Natural killer cell (primary cell): ENCODE measurements around the gene NPAS3. TPM values are rescaled to one million over a fixed set of nuclear protein-coding genes. Genes with fewer than 3 reads are reported as not detected.

Experiments used
- ATAC-seq, 3 donors: fragments of 150-1000 bp in 2 of 3; fragments of 200-7000 bp in 1 of 3; cut with Tn5 transposase; 1 replicate in 1 of 3; 2 replicates in 2 of 3; pipeline ENCODE4 v1.10.0; 2021; ENCODE audit warnings: mild to moderate bottlenecking in 2 of 3, moderate library complexity in 2 of 3
- DNase-seq, 2 donors: peaks; one replicate each; pipeline versions ENCODE4 v3.0.0 to v3.0.0-alpha.2; 2013 to 2021; ENCODE audit warnings: mixed read lengths in 1 of 2
- H3K27ac ChIP-seq: one replicate; pipeline ENCODE4 v1.5.1; 2013; ENCODE audit warnings: mild to moderate bottlenecking, low read length
- H3K27me3 ChIP-seq: one replicate; pipeline ENCODE4 v1.6.1; 2013; ENCODE audit warnings: low read length; ENCODE audit not compliant: control insufficient read depth, insufficient read depth
- H3K36me3 ChIP-seq: one replicate; pipeline ENCODE4 v1.6.1; 2013; ENCODE audit warnings: low read length; ENCODE audit not compliant: control insufficient read depth, insufficient read depth
- H3K4me1 ChIP-seq: one replicate; pipeline ENCODE4 v1.6.1; 2013; ENCODE audit warnings: low read length; ENCODE audit not compliant: control insufficient read depth, insufficient read depth
- H3K4me3 ChIP-seq: one replicate; pipeline ENCODE4 v1.5.1; 2013; ENCODE audit warnings: low read length
- H3K9me3 ChIP-seq: one replicate; pipeline ENCODE4 v1.6.1; 2013; ENCODE audit warnings: low read length; ENCODE audit not compliant: control insufficient read depth, insufficient read depth
- H3K27ac Mint-ChIP-seq, 2 donors: one replicate each; pipeline ENCODE4 v1.8.0; 2022; ENCODE audit warnings: mild to moderate bottlenecking in 2 of 2, mixed read lengths in 2 of 2, moderate library complexity in 1 of 2
- H3K27me3 Mint-ChIP-seq, 2 donors: one replicate each; pipeline ENCODE4 v1.8.0; 2022; ENCODE audit warnings: low read depth in 2 of 2, mixed read lengths in 2 of 2
- H3K36me3 Mint-ChIP-seq: one replicate; pipeline ENCODE4 v1.8.0; 2022; ENCODE audit warnings: mixed read lengths
- H3K4me1 Mint-ChIP-seq, 2 donors: one replicate each; pipeline ENCODE4 v1.8.0; 2022; ENCODE audit warnings: mixed read lengths in 2 of 2
- H3K4me3 Mint-ChIP-seq: one replicate; pipeline ENCODE4 v1.8.0; 2022; ENCODE audit warnings: mild to moderate bottlenecking, moderate library complexity, mixed read lengths
- H3K9me3 Mint-ChIP-seq, 2 donors: one replicate each; pipeline ENCODE4 v1.8.0; 2022; ENCODE audit warnings: mixed read lengths in 2 of 2
- CTCF ChIP-seq: fragments of 200-600 bp; IDR thresholded peaks from one replicate; pipeline ENCODE4 v1.8.0; 2022; ENCODE audit warnings: antibody characterized with exemption
- WGBS: methylation state at CpG from one replicate; pipeline ENCODE4 v1.1.7; 2013; ENCODE audit warnings: missing lambda C conversion rate; ENCODE audit not compliant: insufficient coverage; 5-methylcytosine and 5-hydroxymethylcytosine counted together
- intact Hi-C: fragments of 100-400 bp; cut with micrococcal nuclease; formaldehyde crosslinking; loops from one replicate; pipeline ENCODE4 v1.14.2; 2022
- total RNA-seq, 4 donors: library from RNA; stranded (reverse); fragments of 120-200 nt in 1 of 4; gene quantifications; one replicate each; pipeline versions ENCODE4 v1.2.3 to v1.2.4, GENCODE V29; 2013 to 2022

NPAS3 gene
- total RNA-seq, 3 donors from 2014 or later (not counting 1 experiment from before 2014, with no cell fraction given), result not detected

- H3K9me3 Mint-ChIP-seq, result no peaks in the 10 kb centered on the region
- DNase-seq, result no peak
- no peak overlapping the region for H3K4me3 Mint-ChIP-seq
- no peak for TF ChIP-seq CTCF
- no peak overlapping the region for H3K27ac Mint-ChIP-seq
- Histone ChIP-seq H3K4me3 (no peak overlapping the region), H3K36me3 (no peaks in the 10 kb centered on the region), H3K4me1 (no peaks in the 10 kb centered on the region), H3K9me3 (no peaks in the 10 kb centered on the region), H3K27me3 (no peaks in the 10 kb centered on the region), H3K27ac (no peak overlapping the region)
- no peaks in the 10 kb centered on the region for H3K36me3 Mint-ChIP-seq
- H3K27me3 Mint-ChIP-seq, result peaks cover 0 to 2% of the 10 kb centered on the region in 2 donors
- intact Hi-C loops, result no loop called here
- 56% methylated on average over 11 of the region's 11 CpGs for WGBS
- H3K4me1 Mint-ChIP-seq, result no peaks in the 10 kb centered on the region
- no peak for ATAC-seq
Measured at GRCh38 chr14:33774723-33775470, 836.2 kb downstream of the NPAS3 start.

- Mint-ChIP-seq H3K27me3 (peaks cover 0 to 4% of the 10 kb centered on the region in 2 donors), H3K27ac (no peak overlapping the region), H3K9me3 (no peaks in the 10 kb centered on the region), H3K36me3 (no peaks in the 10 kb centered on the region), H3K4me1 (no peaks in the 10 kb centered on the region), H3K4me3 (no peak overlapping the region)
- no peak for ATAC-seq
- Histone ChIP-seq H3K27ac (no peak overlapping the region), H3K27me3 (no peaks in the 10 kb centered on the region), H3K9me3 (no peaks in the 10 kb centered on the region), H3K4me1 (no peaks in the 10 kb centered on the region), H3K4me3 (no peak overlapping the region), H3K36me3 (no peaks in the 10 kb centered on the region)
- intact Hi-C loops, result no loop called here
- no peak for TF ChIP-seq CTCF
- 97% methylated on average over 6 of the region's 6 CpGs for WGBS
- DNase-seq, result no peak
Measured at GRCh38 chr14:33776871-33777270, 838.2 kb downstream of the NPAS3 start.

GRCh38 chr14:33777681-33778080 lies 839.0 kb downstream of the NPAS3 start:
- WGBS, result 79% methylated on average over 7 of the region's 7 CpGs
- Histone ChIP-seq H3K27ac (no peak overlapping the region), H3K4me3 (no peak overlapping the region), H3K9me3 (no peaks in the 10 kb centered on the region), H3K27me3 (no peaks in the 10 kb centered on the region), H3K36me3 (no peaks in the 10 kb centered on the region), H3K4me1 (no peaks in the 10 kb centered on the region)
- no peak for TF ChIP-seq CTCF
- Mint-ChIP-seq H3K36me3 (no peaks in the 10 kb centered on the region), H3K27ac (no peak overlapping the region), H3K9me3 (no peaks in the 10 kb centered on the region), H3K4me3 (no peak overlapping the region), H3K4me1 (no peaks in the 10 kb centered on the region), H3K27me3 (peaks cover 0 to 4% of the 10 kb centered on the region in 2 donors)
- DNase-seq (no peak), ATAC-seq (no peak)
- intact Hi-C loops, result no loop called here

- Histone ChIP-seq H3K4me1 (no peaks in the 10 kb centered on the region), H3K4me3 (no peak overlapping the region), H3K9me3 (no peaks in the 10 kb centered on the region), H3K27me3 (no peaks in the 10 kb centered on the region), H3K36me3 (no peaks in the 10 kb centered on the region), H3K27ac (no peak overlapping the region)
- peaks cover 0 to 4% of the 10 kb centered on the region in 2 donors for H3K27me3 Mint-ChIP-seq
- DNase-seq (no peak), ATAC-seq (no peak)
- no peak overlapping the region for H3K27ac Mint-ChIP-seq
- H3K4me1 Mint-ChIP-seq, result no peaks in the 10 kb centered on the region
- no peak for TF ChIP-seq CTCF
- H3K9me3 Mint-ChIP-seq, result no peaks in the 10 kb centered on the region
- no peak overlapping the region for H3K4me3 Mint-ChIP-seq
- intact Hi-C loops, result no loop called here
- WGBS, result 86% methylated on average over 4 of the region's 4 CpGs
- no peaks in the 10 kb centered on the region for H3K36me3 Mint-ChIP-seq
Measured at GRCh38 chr14:33780035-33780434, 841.4 kb downstream of the NPAS3 start.
